22Rv1 (cell line): ENCODE measurements around the gene WDFY4.

ENCODE experiments used
- H3K27ac ChIP-seq: fragments of 450-650 bp; 2 replicates; pipeline ENCODE4 v1.5.1; 2017
- ZFX ChIP-seq: fragments of 450-650 bp; IDR thresholded peaks from 2 replicates; pipeline ENCODE4 v1.6.1; 2017; ENCODE audit warnings: antibody characterized with exemption, borderline replicate concordance
- TF ChIP-seq, protein P1 (sequence below): fragments of 450-650 bp; IDR thresholded peaks from 2 replicates; pipeline ENCODE4 v1.5.1; 2017; ENCODE audit warnings: mild to moderate bottlenecking

Gene WDFY4

DNA sequence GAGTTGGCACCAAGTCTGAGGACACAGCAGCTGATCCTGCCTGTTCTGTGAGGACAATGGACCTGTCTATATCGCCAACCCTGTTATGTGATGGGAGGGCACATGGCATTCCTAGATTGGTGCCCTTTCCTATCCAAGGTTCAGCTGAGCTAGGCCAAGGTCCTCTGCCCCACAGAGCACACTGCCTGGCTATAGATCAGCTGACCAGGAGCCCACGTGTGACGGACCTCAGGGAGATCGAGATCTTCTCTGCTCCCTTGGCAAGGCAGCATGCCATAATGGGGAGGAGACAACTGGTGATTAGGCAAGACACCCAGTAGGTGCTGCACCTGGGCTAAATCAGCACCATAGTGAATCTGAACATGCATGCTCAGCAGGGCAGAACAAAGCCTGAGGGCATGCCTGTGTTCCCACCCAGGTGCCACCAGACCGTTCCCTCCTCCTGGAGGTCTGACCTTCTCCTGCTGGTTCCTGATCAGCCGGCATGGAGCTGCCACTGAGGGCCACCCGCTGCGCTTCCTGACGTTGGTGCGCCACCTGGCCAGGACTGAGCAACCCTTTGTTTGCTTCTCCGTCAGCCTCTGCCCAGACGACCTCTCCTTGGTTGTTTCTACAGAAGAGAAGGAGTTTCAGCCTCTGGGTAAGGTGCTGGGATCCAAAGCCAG lies 93.7 kb downstream of the WDFY4 start:
- TF ChIP-seq, protein P1, sequence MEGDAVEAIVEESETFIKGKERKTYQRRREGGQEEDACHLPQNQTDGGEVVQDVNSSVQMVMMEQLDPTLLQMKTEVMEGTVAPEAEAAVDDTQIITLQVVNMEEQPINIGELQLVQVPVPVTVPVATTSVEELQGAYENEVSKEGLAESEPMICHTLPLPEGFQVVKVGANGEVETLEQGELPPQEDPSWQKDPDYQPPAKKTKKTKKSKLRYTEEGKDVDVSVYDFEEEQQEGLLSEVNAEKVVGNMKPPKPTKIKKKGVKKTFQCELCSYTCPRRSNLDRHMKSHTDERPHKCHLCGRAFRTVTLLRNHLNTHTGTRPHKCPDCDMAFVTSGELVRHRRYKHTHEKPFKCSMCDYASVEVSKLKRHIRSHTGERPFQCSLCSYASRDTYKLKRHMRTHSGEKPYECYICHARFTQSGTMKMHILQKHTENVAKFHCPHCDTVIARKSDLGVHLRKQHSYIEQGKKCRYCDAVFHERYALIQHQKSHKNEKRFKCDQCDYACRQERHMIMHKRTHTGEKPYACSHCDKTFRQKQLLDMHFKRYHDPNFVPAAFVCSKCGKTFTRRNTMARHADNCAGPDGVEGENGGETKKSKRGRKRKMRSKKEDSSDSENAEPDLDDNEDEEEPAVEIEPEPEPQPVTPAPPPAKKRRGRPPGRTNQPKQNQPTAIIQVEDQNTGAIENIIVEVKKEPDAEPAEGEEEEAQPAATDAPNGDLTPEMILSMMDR = no peak
- no peak for TF ChIP-seq ZFX
- H3K27ac ChIP-seq = no peak overlapping the region

DNA sequence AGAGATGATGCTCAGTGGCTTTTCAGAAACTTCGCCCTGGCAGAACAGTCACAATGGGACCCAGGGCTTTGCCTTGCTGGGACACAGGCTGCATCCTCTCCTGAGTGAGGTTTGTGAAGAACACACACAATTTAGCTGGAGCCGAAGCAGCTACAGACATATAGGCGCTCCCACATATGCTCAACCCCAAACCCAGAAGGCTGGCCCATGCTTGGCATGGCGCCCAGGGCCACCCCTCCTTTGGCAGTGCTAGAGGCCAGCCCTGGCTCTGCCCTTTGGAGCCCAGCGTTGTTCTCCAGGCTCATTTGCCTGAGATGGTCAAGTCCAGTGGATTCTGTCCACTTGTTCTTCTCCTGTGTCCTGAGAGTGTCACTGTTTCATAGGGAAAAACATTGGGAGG lies 94.4 kb downstream of the WDFY4 start:
- TF ChIP-seq, protein P1 = no peak
- TF ChIP-seq ZFX = no peak
- no peak overlapping the region for H3K27ac ChIP-seq

DNA sequence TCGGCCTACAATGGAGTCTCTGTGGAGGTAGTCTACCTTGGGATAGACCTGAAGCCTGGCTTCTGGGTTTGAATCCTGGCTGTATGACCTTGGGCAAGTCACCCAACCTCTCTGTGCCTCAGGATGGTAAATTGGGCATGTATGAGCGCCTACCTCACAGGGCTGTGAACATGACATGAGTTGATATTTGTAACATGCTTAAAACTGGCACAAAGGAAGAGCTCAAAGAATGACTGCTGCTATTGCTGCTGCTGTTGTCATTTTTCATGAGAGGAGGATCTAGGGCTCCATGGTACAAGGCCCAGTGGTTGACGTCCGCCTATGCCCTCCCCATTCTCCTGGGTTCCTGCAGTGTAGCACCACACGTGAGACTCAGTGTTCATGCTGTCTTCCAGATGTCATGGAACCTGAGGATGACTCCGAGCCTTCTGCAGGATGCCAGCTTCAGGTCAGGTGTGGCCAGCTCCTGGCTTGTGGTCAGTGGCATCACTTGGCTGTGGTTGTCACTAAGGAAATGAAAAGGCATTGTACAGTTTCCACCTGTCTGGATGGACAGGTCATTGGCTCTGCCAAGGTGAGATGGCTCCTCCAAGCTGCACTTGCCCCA lies 95.0 kb downstream of the WDFY4 start:
- no peak overlapping the region for H3K27ac ChIP-seq
- TF ChIP-seq, protein P1 = no peak
- no peak for TF ChIP-seq ZFX

DNA sequence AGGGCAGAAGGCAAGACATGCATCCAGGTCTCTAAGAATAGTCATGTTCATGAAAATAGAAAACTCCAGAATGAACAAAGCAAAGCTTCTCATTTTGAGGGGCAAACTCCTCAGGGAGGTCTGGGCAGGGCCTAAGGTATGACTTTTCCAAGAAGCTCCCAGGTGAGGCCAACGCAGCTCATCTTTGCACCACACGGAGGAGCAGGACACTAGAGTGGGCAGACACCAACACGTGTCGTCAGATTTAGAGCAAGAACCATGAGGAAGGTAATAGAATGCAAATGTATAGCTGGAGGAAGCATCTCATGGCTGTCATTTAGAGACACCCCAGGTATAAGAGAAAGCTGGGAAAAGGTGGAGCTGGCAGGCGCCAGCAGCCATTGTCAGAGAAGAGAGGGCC lies 95.7 kb downstream of the WDFY4 start:
- TF ChIP-seq ZFX = no peak
- TF ChIP-seq, protein P1 = no peak
- H3K27ac ChIP-seq = no peak overlapping the region

DNA sequence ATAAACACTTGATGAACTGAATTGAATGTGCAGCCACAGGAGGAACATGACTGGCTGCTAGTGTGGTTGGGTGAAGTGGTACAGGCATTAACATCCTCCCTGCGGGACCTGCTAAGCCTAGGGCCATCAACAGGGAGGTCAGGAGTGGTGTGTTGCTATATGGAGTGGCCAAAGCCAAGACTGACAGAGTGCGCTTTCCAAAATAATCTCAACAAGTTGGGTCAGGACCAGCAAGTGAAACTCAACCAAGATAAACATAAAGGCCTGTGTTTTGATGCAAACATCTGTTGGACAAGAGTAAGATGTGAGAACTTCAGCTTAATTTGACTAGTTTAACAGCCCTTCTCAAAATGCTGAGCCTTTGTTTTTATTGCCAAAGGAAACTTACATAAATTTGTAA lies 97.7 kb downstream of the WDFY4 start:
- no peak overlapping the region for H3K27ac ChIP-seq
- TF ChIP-seq ZFX = no peak
- TF ChIP-seq, protein P1 = no peak

DNA sequence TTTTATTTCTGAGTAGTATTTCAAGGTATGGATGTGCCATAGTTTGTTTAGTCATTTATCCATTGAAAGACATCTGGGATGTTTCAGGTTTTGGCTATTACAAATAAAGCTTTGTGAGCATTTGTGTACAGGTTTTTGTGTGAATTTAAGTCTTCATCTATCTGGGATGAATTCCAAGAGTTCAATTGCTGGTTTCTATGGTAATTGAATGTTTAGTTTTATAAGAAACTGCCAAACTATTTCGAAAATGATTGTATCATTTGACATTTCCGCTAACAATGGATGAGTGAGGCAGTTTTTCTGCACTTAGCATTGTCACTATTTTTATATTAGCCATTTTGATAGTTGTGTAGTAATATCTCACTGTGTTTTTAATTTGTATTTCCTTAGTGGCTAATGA lies 99.4 kb downstream of the WDFY4 start:
- TF ChIP-seq, protein P1 = no peak
- TF ChIP-seq ZFX = no peak
- H3K27ac ChIP-seq = no peak overlapping the region

DNA sequence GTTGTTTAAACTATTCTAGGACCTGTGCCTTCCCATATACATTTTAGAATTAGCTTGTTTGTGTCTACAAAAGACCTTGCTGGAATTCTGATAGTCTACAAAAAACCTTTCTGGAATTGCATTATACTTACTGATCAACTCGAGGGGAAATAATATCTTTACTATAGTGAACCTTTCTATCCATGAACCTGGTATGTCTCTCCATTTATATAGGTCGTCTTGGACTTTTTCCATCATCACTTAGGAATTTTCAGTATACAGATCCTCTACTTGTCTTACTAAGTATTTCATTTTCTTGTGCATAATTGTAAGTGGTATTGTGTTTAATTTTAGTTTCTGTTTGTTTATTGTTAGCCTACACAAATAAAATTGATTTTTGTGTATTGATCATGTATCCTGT lies 101.1 kb downstream of the WDFY4 start:
- TF ChIP-seq, protein P1 = no peak
- no peak for TF ChIP-seq ZFX
- H3K27ac ChIP-seq = no peak overlapping the region
